ENCODE measurements around the gene B9D1.

B9D1 gene

DNA sequence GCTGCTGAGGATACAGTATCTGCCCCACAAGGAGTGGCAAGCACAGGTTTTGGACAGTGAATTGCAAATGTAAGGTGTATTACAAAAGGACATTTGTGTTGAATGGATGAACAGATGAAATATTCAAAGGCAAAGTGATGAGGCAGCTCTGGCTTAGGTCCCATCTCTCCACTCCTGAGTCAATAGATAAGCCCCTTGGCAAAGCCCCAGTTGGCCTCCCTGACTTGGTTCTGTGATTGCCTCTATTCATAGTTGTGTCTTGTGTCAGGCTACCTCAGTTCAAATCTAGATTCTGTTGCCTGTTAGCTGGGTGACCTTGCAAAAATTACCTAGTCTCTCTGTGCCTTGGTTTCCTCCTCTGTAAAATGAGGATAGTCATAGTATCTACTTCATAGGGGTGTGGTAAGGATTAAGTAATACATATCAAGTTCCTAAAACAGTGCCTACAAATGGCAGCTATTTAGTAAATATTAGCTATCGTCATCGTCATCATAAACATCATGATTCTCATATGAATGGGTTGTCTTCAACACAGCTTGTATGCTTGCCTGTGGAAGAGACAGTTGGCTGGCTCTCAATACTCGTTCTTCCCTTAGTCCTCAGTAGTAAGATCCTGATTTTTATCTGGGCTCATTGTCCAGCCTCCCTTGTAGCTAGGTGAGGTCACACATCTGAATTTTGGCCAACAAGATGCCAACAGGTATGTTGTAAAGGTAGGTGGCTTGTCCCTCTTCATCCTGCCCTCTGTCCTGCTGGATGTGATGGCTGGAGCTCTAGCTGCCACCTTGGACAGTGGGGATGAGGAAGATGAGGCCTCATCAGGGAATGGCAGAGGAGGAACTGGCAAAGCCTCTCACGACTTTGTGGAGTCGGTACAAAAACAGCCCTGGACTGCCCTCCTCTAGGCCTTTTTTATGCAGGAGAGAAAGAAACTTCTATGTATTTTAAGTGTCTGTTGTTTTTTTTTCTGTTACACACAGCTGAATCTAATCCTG is 26.6 kb upstream of the B9D1 start:
- DNase-seq (ENCODE audit: low read depth in 2 of 2) = no peak

DNA sequence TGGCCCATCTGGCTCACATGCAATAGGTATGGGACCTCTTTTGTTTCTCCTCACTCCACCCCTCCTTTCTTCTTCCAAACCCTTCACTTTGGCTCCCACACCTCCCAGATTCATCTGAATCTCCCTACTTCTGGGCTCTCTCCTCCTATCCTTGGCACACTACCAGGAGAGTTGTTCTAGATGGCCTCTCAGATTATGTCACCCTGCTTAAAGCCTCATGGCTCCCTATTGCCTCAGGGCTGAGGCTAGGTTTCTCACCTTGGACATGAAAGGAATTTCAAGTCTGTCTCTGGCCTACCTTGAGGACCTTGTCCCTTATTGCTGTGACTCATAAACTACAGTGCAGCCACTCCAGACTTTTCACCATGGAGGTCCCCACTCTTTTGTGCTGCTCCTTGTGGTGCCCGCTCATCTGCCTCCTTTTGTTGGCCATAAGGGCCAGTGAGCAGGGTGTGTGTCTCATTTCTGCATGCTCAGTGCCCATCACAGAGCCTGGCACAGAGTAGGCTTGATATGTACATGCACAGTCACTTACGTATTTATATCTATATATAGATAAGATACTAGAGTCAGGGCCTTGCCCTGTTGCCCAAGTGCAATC is 25.5 kb upstream of the B9D1 start:
- DNase-seq (ENCODE audit: low read depth in 2 of 2) = no peak

DNA sequence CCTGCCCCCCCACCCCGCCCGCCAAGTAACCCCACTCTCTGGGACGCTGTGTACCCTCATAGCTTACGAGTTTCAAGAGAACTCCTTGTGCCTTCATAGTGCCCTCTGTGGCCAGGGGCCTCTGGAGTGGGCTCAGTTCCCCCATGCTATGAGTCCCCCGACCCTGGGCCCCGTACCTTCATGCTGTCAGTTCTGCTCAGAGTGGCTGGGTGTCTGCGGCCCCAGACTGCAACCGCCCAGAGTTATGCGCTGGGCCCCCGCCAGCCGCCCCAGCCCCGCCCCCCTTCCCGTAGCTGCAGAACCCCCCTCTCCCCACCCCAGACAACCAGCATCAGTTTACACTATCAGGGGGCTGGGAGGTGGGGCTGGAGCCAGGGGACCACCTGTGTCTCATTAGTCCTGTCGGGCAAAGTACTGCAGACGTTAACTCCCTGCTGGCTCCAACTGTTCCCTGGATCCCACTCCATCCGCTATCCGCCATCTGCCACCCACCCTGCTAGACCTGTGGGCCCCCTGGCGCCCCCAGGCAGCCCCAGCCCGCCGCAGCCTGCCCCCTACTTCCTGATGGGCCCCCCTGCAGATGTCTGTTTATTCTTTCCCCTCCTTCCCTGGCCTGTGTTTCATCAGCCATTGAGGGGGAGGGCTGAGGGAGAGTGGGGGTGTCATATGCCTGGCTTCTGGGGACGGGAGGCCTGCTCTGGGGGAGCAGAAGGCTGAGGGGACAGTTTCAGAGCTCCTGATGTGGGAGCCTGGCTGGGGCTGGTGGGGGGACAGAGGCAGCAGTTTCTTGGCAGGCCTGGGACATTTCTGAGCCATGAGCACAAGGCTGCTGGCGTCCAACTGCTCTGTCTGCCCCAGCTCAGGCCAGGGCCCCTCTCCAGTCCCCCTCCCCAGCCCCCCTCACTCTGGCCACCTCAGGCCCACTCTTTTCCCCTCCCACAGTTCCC is 24.7 kb upstream of the B9D1 start, which contains the start of gene MFAP4:
MFAP4 (minus strand) TSS at position 217 of the 947 bp plus-strand sequence; CDS start at position 182, 35 bp downstream.
- no peak for DNase-seq (ENCODE audit: low read depth in 2 of 2)

DNA sequence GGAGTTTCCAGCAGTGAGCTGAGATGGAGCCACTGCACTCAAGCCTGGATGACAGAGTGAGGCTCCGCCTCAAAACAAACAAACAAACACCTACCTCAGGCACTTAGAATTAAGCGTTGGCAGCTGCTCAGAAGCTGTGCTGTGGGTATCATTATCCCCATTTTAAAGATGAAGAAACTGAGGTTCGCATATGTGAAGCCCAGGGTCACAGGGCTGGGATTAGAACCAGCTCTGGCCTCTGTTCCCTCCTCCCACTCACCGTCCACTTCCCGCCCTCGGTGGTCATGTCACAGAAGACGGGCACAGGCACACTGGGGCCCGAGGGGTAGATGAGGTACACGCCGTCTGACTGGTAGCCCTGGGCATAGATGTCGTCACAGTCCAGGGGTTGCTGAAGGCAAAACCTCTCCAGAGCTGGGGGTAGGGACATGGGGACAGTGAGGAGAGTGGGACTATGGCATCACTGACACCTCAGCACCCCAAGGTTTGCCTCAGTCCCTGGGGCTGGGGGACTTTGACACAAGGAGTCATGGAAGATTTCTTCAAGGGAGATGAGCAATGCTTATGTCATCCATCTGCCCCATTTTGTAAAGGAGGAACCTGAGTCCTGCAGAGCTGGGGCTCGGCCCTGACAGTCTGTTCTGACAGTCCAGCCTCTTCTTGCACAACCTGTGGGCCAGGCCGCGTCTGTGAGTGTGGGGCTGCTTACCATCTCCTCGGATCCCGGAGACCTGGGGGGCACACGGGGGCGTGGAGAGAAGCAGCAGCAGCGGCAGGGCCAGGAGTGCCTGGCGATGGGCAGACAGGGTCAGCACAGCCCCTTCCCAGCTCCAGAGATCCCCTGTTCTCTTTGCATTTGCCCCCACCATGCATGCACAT is 23.8 kb upstream of the B9D1 start:
- no peak for DNase-seq (ENCODE audit: low read depth in 2 of 2)

DNA sequence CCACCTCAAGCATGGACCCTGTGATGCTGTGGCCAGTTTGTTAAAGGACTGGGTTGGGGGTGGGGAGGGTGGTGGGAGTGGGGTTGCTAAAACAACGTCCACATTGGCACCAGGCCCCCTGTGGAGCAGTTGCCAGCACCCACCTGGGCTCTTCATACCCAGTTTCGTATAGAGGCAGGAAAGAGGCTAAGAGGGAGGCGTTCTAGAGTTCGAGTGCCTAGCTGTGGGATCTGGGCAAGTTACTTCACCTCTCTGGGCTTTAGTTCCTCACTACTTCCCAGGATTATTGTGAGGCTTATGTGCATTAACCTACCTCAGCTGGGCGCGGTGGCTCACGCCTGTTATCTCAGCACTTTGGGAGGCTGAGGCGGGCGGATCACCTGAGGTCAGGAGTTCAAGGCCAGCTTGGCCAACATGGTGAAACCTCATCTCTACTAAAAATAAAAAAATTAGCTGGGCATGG is 23.0 kb upstream of the B9D1 start:
- DNase-seq (ENCODE audit: low read depth in 2 of 2) = no peak

DNA sequence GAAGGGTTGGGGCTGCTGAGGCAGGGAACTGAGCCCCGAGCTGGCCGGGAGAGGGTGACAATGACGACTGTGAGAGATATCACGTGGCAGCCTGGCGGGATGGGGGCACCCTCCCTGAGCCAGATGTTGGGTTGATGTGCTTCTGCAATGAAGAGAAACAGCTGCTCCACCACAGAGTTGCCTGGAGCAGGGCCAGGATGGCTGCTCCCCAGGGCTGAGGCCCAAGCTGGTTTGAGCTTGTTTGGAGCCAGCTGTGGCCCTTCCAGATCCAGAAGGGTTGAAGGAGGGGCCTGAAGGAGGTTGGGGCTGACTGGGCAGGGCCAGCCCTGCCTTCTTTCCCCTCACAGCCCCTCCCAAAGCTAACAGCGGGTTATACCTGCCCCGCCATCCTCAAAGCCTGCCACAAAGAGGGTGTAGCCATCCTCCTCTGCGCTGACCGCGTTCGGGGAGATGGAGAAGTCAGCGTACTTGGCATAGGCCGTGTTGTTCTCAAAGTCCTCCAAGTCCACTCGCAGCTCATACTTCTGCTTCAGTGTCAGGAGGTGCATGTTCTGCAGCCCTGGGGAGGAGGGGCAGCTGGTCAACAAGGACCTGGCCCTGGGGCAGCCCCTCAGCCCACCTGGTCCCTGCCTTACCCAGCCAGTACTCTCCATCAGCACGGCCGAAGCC is 22.3 kb upstream of the B9D1 start:
- no peak for DNase-seq (ENCODE audit: low read depth in 2 of 2)

DNA sequence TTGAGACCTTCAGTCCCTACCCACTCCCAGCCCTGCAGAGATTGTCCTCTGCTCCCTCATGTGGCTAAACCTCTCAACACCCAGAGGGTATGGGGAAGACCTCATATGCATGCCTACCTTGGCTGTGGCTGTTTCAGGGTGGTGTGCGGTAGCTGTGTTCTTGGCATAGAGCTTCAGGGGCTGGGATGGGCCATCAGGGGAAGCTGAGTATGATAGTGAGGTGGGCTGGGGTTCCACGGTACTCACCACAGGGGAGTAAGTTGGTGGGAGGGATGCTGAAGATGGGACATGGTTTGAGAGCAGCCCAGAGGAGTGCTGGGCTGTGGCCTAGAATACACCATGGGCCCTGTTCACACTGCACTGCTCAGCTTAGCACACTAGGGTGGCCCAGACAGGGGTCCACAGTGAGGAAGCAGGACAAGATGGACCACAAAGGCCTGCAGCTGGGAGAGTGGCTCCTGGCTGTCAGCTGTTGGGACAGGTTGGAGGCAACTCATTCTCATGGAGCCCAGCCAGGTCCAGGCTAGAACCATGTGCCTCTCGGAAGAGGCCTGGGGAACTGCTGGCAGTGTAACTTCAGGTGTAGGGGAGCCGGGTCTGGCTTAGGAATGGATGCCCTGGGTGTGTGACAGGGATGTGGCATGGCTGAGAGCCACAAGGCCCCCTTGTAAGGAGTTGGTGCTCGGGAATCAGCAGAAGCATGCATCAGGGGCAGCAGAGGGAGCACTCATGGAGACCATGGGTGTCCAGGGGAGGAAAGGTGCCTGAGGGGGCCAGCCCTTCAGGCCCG is 21.4 kb upstream of the B9D1 start:
- DNase-seq (ENCODE audit: low read depth in 2 of 2) = no peak

DNA sequence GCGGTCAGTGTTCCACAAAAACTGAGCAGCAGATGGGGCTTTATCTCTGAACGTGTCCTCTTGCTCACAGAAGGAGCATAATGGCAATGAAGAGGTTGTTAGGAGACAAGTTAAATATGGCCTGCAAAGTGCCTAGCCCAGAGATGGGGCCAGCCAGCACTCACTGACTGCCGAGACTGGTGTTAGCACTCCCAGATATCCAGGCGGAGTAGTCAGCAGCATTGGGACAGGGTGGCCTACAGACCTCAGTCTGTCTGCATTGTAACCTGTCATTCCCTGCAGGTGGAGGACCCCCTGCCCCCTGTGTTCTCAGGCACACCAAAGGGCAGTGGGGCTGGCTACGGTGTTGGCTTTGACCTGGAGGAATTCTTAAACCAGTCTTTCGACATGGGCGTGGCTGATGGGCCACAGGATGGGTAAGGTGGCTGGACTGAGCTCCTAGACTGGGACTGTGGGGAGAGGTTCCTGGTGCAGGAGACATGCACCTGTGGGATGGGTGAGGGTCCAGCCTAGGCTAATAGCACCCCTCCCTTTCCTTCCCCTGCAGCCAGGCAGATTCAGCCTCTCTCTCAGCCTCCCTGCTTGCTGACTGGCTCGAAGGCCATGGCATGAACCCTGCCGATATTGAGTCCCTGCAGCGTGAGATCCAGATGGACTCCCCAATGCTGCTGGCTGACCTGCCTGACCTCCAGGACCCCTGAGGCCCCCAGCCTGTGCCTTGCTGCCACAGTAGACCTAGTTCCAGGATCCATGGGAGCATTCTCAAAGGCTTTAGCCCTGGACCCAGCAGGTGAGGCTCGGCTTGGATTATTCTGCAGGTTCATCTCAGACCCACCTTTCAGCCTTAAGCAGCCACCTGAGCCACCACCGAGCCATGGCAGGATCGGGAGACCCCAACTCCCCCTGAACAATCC is 20.3 kb upstream of the B9D1 start:
- no peak for DNase-seq (ENCODE audit: low read depth in 2 of 2)

DNA sequence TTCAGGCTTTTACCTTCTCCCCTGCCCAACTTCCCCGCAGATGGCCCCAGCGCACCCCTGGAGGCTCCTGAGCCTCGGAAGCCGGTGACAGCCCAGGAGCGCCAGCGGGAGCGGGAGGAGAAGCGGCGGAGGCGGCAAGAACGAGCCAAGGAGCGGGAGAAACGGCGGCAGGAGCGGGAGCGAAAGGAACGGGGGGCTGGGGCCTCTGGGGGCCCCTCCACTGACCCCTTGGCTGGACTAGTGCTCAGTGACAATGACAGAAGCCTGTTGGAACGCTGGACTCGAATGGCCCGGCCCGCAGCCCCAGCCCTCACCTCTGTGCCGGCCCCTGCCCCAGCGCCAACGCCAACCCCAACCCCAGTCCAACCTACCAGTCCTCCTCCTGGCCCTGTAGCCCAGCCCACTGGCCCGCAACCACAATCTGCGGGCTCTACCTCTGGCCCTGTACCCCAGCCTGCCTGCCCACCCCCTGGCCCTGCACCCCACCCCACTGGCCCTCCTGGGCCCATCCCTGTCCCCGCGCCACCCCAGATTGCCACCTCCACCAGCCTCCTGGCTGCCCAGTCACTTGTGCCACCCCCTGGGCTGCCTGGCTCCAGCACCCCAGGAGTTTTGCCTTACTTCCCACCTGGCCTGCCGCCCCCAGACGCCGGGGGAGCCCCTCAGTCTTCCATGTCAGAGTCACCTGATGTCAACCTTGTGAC is 19.4 kb upstream of the B9D1 start:
- no peak for DNase-seq (ENCODE audit: low read depth in 2 of 2)

DNA sequence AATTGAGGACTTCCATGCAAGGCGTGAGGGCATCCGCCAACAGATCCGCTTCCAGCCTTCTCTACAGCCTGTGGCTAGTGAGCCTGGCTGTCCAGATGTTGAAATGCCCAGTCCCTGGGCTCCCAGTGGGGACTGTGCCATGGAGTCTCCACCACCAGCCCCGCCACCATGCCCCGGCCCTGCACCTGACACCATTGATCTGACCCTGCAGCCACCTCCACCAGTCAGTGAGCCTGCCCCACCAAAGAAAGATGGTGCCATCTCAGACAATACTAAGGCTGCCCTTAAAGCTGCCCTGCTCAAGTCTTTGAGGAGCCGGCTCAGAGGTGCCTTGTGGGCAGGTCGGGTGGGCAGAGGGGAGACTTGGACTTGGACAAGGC is 18.8 kb upstream of the B9D1 start:
- DNase-seq (ENCODE audit: low read depth in 2 of 2) = no peak

DNA sequence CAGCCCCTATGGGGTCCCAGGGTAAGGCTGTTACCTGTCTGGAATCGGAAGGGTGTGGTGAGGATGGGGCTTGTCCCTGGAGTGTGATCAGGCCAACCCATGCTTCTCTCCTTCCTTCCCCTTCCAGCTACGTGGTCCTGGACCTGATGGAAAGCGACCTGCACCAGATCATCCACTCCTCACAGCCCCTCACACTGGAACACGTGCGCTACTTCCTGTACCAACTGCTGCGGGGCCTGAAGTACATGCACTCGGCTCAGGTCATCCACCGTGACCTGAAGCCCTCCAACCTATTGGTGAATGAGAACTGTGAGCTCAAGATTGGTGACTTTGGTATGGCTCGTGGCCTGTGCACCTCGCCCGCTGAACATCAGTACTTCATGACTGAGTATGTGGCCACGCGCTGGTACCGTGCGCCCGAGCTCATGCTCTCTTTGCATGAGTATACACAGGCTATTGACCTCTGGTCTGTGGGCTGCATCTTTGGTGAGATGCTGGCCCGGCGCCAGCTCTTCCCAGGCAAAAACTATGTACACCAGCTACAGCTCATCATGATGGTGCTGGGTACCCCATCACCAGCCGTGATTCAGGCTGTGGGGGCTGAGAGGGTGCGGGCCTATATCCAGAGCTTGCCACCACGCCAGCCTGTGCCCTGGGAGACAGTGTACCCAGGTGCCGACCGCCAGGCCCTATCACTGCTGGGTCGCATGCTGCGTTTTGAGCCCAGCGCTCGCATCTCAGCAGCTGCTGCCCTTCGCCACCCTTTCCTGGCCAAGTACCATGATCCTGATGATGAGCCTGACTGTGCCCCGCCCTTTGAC is 18.2 kb upstream of the B9D1 start:
- DNase-seq (ENCODE audit: low read depth in 2 of 2) = no peak

DNA sequence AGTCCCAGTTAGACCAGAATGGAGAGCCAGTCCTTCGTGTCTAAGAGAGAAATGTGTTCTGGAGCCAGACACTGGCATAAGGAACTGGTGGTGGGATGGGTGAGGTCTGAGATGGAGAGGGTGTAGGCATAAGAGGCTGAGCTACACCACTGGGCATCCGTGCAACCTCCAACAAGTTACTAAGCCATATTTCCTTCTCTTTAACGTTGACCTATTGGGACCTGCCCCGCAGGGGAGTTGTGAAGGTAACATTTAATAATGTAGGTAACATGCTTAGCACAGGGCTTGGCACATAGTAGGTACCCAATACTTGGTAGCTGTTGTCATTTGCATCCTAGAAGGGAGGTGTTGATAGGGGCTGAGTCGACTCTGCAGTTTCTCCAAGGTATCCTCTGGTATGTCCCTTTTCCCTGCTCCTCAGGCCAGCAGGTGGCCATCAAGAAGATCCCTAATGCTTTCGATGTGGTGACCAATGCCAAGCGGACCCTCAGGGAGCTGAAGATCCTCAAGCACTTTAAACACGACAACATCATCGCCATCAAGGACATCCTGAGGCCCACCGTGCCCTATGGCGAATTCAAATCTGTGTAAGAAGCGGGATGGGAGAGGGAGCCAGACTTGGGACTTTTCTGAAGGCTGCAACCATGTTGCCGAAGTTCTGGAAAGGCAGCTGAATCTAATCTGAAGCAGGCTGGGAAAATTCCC is 17.0 kb upstream of the B9D1 start:
- DNase-seq (ENCODE audit: low read depth in 2 of 2) = no peak

DNA sequence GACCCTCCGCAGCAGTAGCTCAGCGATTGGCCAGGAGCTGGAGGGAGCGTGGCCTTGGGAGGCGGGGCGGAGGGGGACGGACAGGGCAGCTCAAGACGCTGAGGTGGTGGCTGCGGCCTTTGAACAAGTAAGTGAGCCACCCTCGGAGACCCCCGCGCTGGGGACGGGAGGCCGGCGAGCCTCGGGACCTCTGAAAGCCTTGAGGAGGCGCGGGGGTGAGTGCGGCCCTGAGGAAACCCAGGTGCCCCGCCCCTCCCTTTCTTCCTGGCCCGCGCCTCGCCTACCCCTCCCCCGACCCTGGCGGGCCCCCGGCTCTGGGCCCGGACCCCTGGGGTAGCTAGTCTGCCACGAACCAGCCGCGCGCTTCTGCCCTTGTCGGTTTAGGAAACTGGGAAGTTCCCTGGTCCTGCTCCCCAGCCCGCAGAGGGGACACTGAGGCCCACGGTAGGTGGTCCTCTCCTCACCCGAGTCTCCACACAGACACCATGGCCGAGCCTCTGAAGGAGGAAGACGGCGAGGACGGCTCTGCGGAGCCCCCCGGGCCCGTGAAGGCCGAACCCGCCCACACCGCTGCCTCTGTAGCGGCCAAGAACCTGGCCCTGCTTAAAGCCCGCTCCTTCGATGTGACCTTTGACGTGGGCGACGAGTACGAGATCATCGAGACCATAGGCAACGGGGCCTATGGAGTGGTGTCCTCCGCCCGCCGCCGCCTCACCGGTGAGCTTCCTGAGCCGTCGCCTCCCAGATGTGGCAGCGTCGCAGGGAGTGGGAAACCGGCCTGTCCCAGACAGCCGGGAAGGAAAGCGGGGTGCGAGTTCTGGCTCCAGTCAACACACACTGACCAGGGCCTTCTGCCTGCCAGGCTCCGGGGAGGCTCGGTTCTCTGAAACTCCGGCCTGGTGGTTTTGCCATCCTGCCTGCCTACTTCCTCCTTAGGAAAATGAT is 16.2 kb upstream of the B9D1 start, which contains the start of gene MAPK7:
MAPK7 (plus strand) TSS at position 83 of the 945 bp plus-strand sequence; CDS start at position 486, 403 bp downstream.
- DNase-seq (ENCODE audit: low read depth in 2 of 2) = no peak

DNA sequence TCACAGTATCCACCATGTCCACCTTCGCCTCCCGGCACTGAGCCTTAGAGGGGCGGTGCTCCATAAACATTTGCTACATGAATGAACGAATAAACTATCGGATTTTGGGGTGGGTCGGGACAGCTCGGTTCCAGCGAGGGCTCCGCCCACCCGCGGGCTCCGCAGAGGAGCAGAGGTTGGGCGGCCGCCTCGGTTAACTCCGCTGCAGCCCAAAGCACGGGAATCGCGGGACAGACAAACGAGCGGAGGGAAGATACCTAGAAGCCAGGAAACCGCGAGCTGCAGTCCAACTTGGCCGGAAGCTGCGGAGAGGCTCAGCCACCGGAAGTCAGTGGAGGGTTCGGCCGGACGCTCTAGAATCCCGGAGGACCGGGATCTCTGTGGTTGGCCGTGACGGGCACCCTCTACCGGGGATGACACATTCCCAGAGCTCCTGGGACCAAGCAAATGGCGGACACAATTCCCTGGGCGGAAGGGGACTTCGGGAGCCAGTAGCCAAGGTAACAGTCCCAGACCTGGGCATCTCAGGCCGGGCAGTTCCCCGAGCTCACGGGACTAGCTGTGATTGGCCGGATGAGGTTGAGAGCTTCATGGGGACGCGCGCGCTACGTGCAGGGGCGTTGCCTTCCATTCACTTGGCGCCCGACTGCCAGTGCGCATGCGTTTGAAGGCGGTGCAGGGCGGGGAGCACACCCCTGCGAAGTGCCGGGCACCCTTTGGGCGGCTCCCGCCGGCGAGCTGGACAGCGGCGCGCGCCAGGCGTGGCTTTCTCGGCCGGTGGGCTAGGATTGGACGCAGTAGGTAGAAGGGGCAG is 15.3 kb upstream of the B9D1 start:
- DNase-seq (ENCODE audit: low read depth in 2 of 2) = peak; percentile 72 to 86

Data from stimulated activated CD4-positive, alpha-beta T cell treated with anti-CD3 and anti-CD28 coated beads, Interleukin-1b, Interleukin-23, amount 100 ng/mL, for 1 hour (primary cell).